Measurements from ENCODE around the gene LAGE3.
A peak's percentile ranks its signal among the peaks of the same experiment; 100 is the strongest.

LAGE3 gene

GRCh38 chrX:154484255-154485149, 5.4 kb upstream of the LAGE3 start:
- Histone ChIP-seq H3K36me3 (ENCODE audit: control insufficient read depth, low read depth, low read length) (no peaks in the 10 kb centered on the region), H3K4me1 (ENCODE audit: control insufficient read depth, low read depth, low read length) (no peaks in the 10 kb centered on the region), H3K27me3 (ENCODE audit: control insufficient read depth, insufficient read depth, low read length) (no peaks in the 10 kb centered on the region), H3K9me3 (ENCODE audit: control insufficient read depth, low read depth, low read length) (peaks cover 6% of the 10 kb centered on the region), H3K27ac (ENCODE audit: low read length) (no peak overlapping the region), H3K9ac (ENCODE audit: low read length) (no peak overlapping the region), H3K4me3 (ENCODE audit: low read length) (no peak overlapping the region)

- Histone ChIP-seq H3K4me1 (ENCODE audit: control insufficient read depth, low read depth, low read length) (no peaks in the 10 kb centered on the region), H3K9ac (ENCODE audit: low read length) (no peak overlapping the region), H3K27ac (ENCODE audit: low read length) (no peak overlapping the region), H3K36me3 (ENCODE audit: control insufficient read depth, low read depth, low read length) (no peaks in the 10 kb centered on the region), H3K9me3 (ENCODE audit: control insufficient read depth, low read depth, low read length) (peaks cover 3% of the 10 kb centered on the region), H3K4me3 (ENCODE audit: low read length) (no peak overlapping the region), H3K27me3 (ENCODE audit: control insufficient read depth, insufficient read depth, low read length) (no peaks in the 10 kb centered on the region)
Measured at GRCh38 chrX:154483325-154483724, 4.2 kb upstream of the LAGE3 start.

GRCh38 chrX:154482786-154483185, 3.7 kb upstream of the LAGE3 start:
- Histone ChIP-seq H3K27ac (ENCODE audit: low read length) (no peak overlapping the region), H3K9ac (ENCODE audit: low read length) (no peak overlapping the region), H3K27me3 (ENCODE audit: control insufficient read depth, insufficient read depth, low read length) (no peaks in the 10 kb centered on the region), H3K4me1 (ENCODE audit: control insufficient read depth, low read depth, low read length) (no peaks in the 10 kb centered on the region), H3K36me3 (ENCODE audit: control insufficient read depth, low read depth, low read length) (no peaks in the 10 kb centered on the region), H3K4me3 (ENCODE audit: low read length) (no peak overlapping the region), H3K9me3 (ENCODE audit: control insufficient read depth, low read depth, low read length) (no peaks in the 10 kb centered on the region)

GRCh38 chrX:154481911-154482601, 3.0 kb upstream of the LAGE3 start:
- no peaks in the 10 kb centered on the region for H3K9me3 ChIP-seq (ENCODE audit: control insufficient read depth, low read depth, low read length)
- H3K27me3 ChIP-seq (ENCODE audit: control insufficient read depth, insufficient read depth, low read length): no peaks in the 10 kb centered on the region
- no peak overlapping the region for H3K4me3 ChIP-seq (ENCODE audit: low read length)
- H3K36me3 ChIP-seq (ENCODE audit: control insufficient read depth, low read depth, low read length): no peaks in the 10 kb centered on the region
- no peaks in the 10 kb centered on the region for H3K4me1 ChIP-seq (ENCODE audit: control insufficient read depth, low read depth, low read length)
- no peak overlapping the region for H3K27ac ChIP-seq (ENCODE audit: low read length)
- H3K9ac ChIP-seq (ENCODE audit: low read length): no peak overlapping the region

- Histone ChIP-seq H3K27me3 (ENCODE audit: control insufficient read depth, insufficient read depth, low read length) (no peaks in the 10 kb centered on the region), H3K9ac (ENCODE audit: low read length) (no peak overlapping the region), H3K36me3 (ENCODE audit: control insufficient read depth, low read depth, low read length) (no peaks in the 10 kb centered on the region), H3K4me3 (ENCODE audit: low read length) (no peak overlapping the region), H3K4me1 (ENCODE audit: control insufficient read depth, low read depth, low read length) (no peaks in the 10 kb centered on the region), H3K9me3 (ENCODE audit: control insufficient read depth, low read depth, low read length) (no peaks in the 10 kb centered on the region), H3K27ac (ENCODE audit: low read length) (no peak overlapping the region)
Measured at GRCh38 chrX:154481195-154481594, 2.1 kb upstream of the LAGE3 start.

GRCh38 chrX:154477891-154478477, 1.1 kb downstream of the LAGE3 start:
- no peaks in the 10 kb centered on the region for H3K27me3 ChIP-seq (ENCODE audit: control insufficient read depth, insufficient read depth, low read length)
- H3K9me3 ChIP-seq (ENCODE audit: control insufficient read depth, low read depth, low read length): peaks cover 6% of the 10 kb centered on the region
- no peaks in the 10 kb centered on the region for H3K4me1 ChIP-seq (ENCODE audit: control insufficient read depth, low read depth, low read length)
- H3K27ac ChIP-seq (ENCODE audit: low read length): no peak overlapping the region
- H3K4me3 ChIP-seq (ENCODE audit: low read length): peak overlapping the region; percentile 54
- H3K9ac ChIP-seq (ENCODE audit: low read length): no peak overlapping the region
- no peaks in the 10 kb centered on the region for H3K36me3 ChIP-seq (ENCODE audit: control insufficient read depth, low read depth, low read length)

- Histone ChIP-seq H3K4me3 (ENCODE audit: low read length) (no peak overlapping the region), H3K36me3 (ENCODE audit: control insufficient read depth, low read depth, low read length) (no peaks in the 10 kb centered on the region), H3K9ac (ENCODE audit: low read length) (no peak overlapping the region), H3K9me3 (ENCODE audit: control insufficient read depth, low read depth, low read length) (peaks cover 6% of the 10 kb centered on the region), H3K4me1 (ENCODE audit: control insufficient read depth, low read depth, low read length) (no peaks in the 10 kb centered on the region), H3K27me3 (ENCODE audit: control insufficient read depth, insufficient read depth, low read length) (no peaks in the 10 kb centered on the region), H3K27ac (ENCODE audit: low read length) (no peak overlapping the region)
Measured at GRCh38 chrX:154476821-154477220, 2.3 kb downstream of the LAGE3 start.

GRCh38 chrX:154473683-154474082, 5.4 kb downstream of the LAGE3 start:
- Histone ChIP-seq H3K36me3 (ENCODE audit: control insufficient read depth, low read depth, low read length) (no peaks in the 10 kb centered on the region), H3K9me3 (ENCODE audit: control insufficient read depth, low read depth, low read length) (peaks cover 6% of the 10 kb centered on the region), H3K9ac (ENCODE audit: low read length) (no peak overlapping the region), H3K4me1 (ENCODE audit: control insufficient read depth, low read depth, low read length) (no peaks in the 10 kb centered on the region), H3K27me3 (ENCODE audit: control insufficient read depth, insufficient read depth, low read length) (no peaks in the 10 kb centered on the region), H3K4me3 (ENCODE audit: low read length) (no peak overlapping the region), H3K27ac (ENCODE audit: low read length) (no peak overlapping the region)

- no peak overlapping the region for H3K9ac ChIP-seq (ENCODE audit: low read length)
- no peaks in the 10 kb centered on the region for H3K4me1 ChIP-seq (ENCODE audit: control insufficient read depth, low read depth, low read length)
- H3K27me3 ChIP-seq (ENCODE audit: control insufficient read depth, insufficient read depth, low read length): no peaks in the 10 kb centered on the region
- H3K27ac ChIP-seq (ENCODE audit: low read length): no peak overlapping the region
- H3K36me3 ChIP-seq (ENCODE audit: control insufficient read depth, low read depth, low read length): peaks cover 5% of the 10 kb centered on the region
- peaks cover 6% of the 10 kb centered on the region for H3K9me3 ChIP-seq (ENCODE audit: control insufficient read depth, low read depth, low read length)
- no peak overlapping the region for H3K4me3 ChIP-seq (ENCODE audit: low read length)
Measured at GRCh38 chrX:154472685-154473632, 6.1 kb downstream of the LAGE3 start.

GRCh38 chrX:154471839-154472684, 7.0 kb downstream of the LAGE3 start:
- H3K4me3 ChIP-seq (ENCODE audit: low read length): no peak overlapping the region
- H3K4me1 ChIP-seq (ENCODE audit: control insufficient read depth, low read depth, low read length): no peaks in the 10 kb centered on the region
- H3K36me3 ChIP-seq (ENCODE audit: control insufficient read depth, low read depth, low read length): peaks cover 5% of the 10 kb centered on the region
- no peak overlapping the region for H3K9ac ChIP-seq (ENCODE audit: low read length)
- no peaks in the 10 kb centered on the region for H3K27me3 ChIP-seq (ENCODE audit: control insufficient read depth, insufficient read depth, low read length)
- peaks cover 6% of the 10 kb centered on the region for H3K9me3 ChIP-seq (ENCODE audit: control insufficient read depth, low read depth, low read length)
- no peak overlapping the region for H3K27ac ChIP-seq (ENCODE audit: low read length)
